ENCODE measurements around the gene PPCDC.

GRCh38 chr15:75069301-75069925, 46.0 kb downstream of the PPCDC start:
- TF ChIP-seq HDGF (IDR thresholded peaks at IDR 0.05; ENCODE audit: borderline replicate concordance) (no peak), ZNF384 (IDR thresholded peaks at IDR 0.05) (no peak), TARDBP (IDR thresholded peaks at IDR 0.05) (no peak), FOXA1 (IDR thresholded peaks at IDR 0.05) (no peak), FOXM1 (IDR thresholded peaks at IDR 0.05; ENCODE audit: borderline replicate concordance) (no peak)

All from HEK293T (cell line).